ENCODE measurements around the gene MCAM.

- TF ChIP-seq, protein P1, sequence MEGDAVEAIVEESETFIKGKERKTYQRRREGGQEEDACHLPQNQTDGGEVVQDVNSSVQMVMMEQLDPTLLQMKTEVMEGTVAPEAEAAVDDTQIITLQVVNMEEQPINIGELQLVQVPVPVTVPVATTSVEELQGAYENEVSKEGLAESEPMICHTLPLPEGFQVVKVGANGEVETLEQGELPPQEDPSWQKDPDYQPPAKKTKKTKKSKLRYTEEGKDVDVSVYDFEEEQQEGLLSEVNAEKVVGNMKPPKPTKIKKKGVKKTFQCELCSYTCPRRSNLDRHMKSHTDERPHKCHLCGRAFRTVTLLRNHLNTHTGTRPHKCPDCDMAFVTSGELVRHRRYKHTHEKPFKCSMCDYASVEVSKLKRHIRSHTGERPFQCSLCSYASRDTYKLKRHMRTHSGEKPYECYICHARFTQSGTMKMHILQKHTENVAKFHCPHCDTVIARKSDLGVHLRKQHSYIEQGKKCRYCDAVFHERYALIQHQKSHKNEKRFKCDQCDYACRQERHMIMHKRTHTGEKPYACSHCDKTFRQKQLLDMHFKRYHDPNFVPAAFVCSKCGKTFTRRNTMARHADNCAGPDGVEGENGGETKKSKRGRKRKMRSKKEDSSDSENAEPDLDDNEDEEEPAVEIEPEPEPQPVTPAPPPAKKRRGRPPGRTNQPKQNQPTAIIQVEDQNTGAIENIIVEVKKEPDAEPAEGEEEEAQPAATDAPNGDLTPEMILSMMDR (IDR thresholded peaks at IDR 0.05), result peak; percentile 74 to 83 (median 78)
- TF ChIP-seq POLR2AphosphoS5 (IDR thresholded peaks at IDR 0.05), result no peak
Measured at GRCh38 chr11:119338318-119338890, 21.5 kb upstream of the MCAM start.
